GF-D8 (cell line): Measurements from ENCODE around the gene HDHD3.

Experiments
- DNase-seq: peaks from one replicate; lab custom pipeline; 2025; lab: John Stamatoyannopoulos, UW

HDHD3 gene

GRCh38 chr9:113328045-113328782 lies 48.6 kb downstream of the HDHD3 start:
- no peak for DNase-seq

- no peak for DNase-seq
Measured at GRCh38 chr9:113326230-113326629, 50.6 kb downstream of the HDHD3 start.
